ENCODE results near the gene SNAPC1. TPM values are rescaled to one million over a fixed set of nuclear protein-coding genes. Genes with fewer than 3 reads are reported as not detected.

SNAPC1 gene
- total and polyA plus RNA-seq, 10 of the 15 experiments (the other 5 are each of a cell fraction or from before 2014, with no cell fraction given) = 4.5 to 12.0 (median 7.4) TPM

DNA sequence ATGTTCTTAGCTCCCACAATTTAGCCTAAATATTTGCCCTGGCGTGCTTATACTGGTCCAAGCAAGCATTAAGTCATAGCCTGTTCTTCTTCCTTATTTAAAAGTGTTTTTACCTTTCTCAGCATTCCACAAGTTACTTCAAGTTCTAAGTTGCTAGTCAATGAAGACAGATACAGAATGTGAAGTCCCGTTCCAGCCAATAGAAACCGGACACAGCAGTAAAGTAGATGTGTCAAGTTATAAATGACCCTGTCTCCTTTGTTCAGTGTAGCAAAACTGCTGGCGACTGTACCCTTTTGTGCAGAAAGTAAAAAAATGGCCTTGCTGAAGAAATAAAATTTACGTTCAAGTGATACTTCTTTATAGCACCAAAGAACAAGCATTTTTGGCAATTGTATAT is 3.9 kb downstream of the SNAPC1 start:
- H3K9me3 ChIP-seq (replicated peaks; ENCODE audit: control insufficient read depth, insufficient read depth, low read length) = no peaks in the 10 kb centered on the region
- in situ Hi-C loops (cut with MboI) = no loop called here
- H3K27ac ChIP-seq (ENCODE audit: control insufficient read depth, insufficient read depth) = no peak overlapping the region
- no peak for TF ChIP-seq BRCA1 (IDR thresholded peaks at IDR 0.05; ENCODE audit: low read depth, low read length)
- TF ChIP-seq SMAD5 (IDR thresholded peaks at IDR 0.05; ENCODE audit: low read depth) = no peak
- no peak for TF ChIP-seq IRF4 (IDR thresholded peaks at IDR 0.05; ENCODE audit: low read depth, low read length)
- TF ChIP-seq HDGF (IDR thresholded peaks at IDR 0.05) = no peak
- no peak for TF ChIP-seq REST (IDR thresholded peaks at IDR 0.05; ENCODE audit: low read depth, low read length)
- TF ChIP-seq POLR2AphosphoS2 (IDR thresholded peaks at IDR 0.05; ENCODE audit: low read depth, low read length) = no peak
- TF ChIP-seq, protein P1, sequence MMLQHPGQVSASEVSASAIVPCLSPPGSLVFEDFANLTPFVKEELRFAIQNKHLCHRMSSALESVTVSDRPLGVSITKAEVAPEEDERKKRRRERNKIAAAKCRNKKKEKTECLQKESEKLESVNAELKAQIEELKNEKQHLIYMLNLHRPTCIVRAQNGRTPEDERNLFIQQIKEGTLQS (IDR thresholded peaks at IDR 0.05; ENCODE audit: borderline replicate concordance, extremely low read depth, low read depth, low read length) = no peak
- TF ChIP-seq DPF2 (IDR thresholded peaks at IDR 0.05) = no peak
- H3K4me3 ChIP-seq = peak overlapping the region; percentile 22; the same call in 1 of the 2 replicates
- CTCF ChIA-PET = interaction anchor here (1.0 to 1.5 kb wide), 2 partner anchors 72 to 75 kb away, joined by 3 to 7 read pairs; no protein-coding TSS in a partner anchor
- peaks cover 1 to 3% of the 10 kb centered on the region in 2 experiments; a peak in 2 of 4 replicates for H3K36me3 ChIP-seq (ENCODE audit: control insufficient read depth in 2 of 2, insufficient read depth in 2 of 2, low read length in 1 of 2)
- H4K20me1 ChIP-seq (ENCODE audit: control insufficient read depth, insufficient read depth) = no peaks in the 10 kb centered on the region
- H2AFZ ChIP-seq (ENCODE audit: control insufficient read depth, low read depth, low read length) = no peak overlapping the region
- SMC1A ChIA-PET (ENCODE audit: uncharacterized antibody, unreplicated experiment) = interaction anchor here (0.8 to 6.8 kb wide), 7 partner anchors 8 to 474 kb away, joined by 3 to 122 read pairs (median 4); no protein-coding TSS in a partner anchor
- RAD21 ChIA-PET (ENCODE audit: unreplicated experiment) = interaction anchor here (1.0 to 6.5 kb wide), 3 partner anchors 17 to 71 kb away, joined by 4 to 102 read pairs (median 14); no protein-coding TSS in a partner anchor
- intact Hi-C loops (cut with micrococcal nuclease; ENCODE audit: unreplicated experiment) = no loop called here
- DNase-seq (ENCODE audit: low read depth, low spot score) (no peak), FAIRE-seq (no peak), ATAC-seq (no peak)
- no peak overlapping the region for H3K9ac ChIP-seq (ENCODE audit: control insufficient read depth, insufficient read depth, low read length)
- H3K79me2 ChIP-seq (ENCODE audit: control insufficient read depth, insufficient read depth, low read length) = peaks cover 40% of the 10 kb centered on the region
- WGBS (ENCODE audit: insufficient coverage, insufficient replicate concordance, low lambda C conversion rate, missing lambda C conversion rate) = 94% methylated on average over 5 of the region's 5 CpGs
- H3K27me3 ChIP-seq (replicated peaks in 1 of 2; ENCODE audit: control insufficient read depth in 2 of 2, insufficient read depth in 2 of 2, low read length in 1 of 2) = no peaks in the 10 kb centered on the region
- no peak overlapping the region; the same call in 1 of the 2 replicates for H3K4me2 ChIP-seq (ENCODE audit: control insufficient read depth, insufficient read depth)
- POLR2A ChIA-PET = interaction anchor here (1.2 to 9.8 kb wide), 2 partner anchors 17 to 67 kb away, joined by 3 to 130 read pairs; no protein-coding TSS in a partner anchor
- BruUV-seq (replicated peaks) = no TSS peak
- no peaks in the 10 kb centered on the region; the same call in 1 of the 2 replicates for H3K4me1 ChIP-seq (ENCODE audit: control insufficient read depth, insufficient read depth, low read length)

Data from GM12878 (cell line).